Motor neuron (in vitro differentiated cells): Measurements from ENCODE around the gene MYBPC3. TPM values are rescaled to one million over a fixed set of nuclear protein-coding genes. Genes with fewer than 3 reads are reported as not detected.

Source experiments
- ATAC-seq, 8 experiments: fragments of 200-7000 bp; cut with Tn5 transposase; replicated peaks in 6 of 8; 2 replicates each; pipeline ENCODE4 v1.8.0; 2021; ENCODE audit warnings: mild to moderate bottlenecking in 8 of 8, moderate library complexity in 8 of 8
- H3K27ac ChIP-seq, 2 donors: fragments of 250-450 bp; sonication (Bioruptor Pico); 2 replicates each; pipeline ENCODE4 v1.9.0; 2021; ENCODE audit warnings: antibody characterized with exemption in 2 of 2, mild to moderate bottlenecking in 2 of 2, moderate library complexity in 1 of 2
- H3K4me1 ChIP-seq, 2 donors: fragments of 250-450 bp; sonication (Bioruptor Pico); replicated peaks in 1 of 2; 2 replicates each; pipeline ENCODE4 v1.6.1; 2021; ENCODE audit warnings: antibody characterized with exemption in 2 of 2, mild to moderate bottlenecking in 2 of 2, moderate library complexity in 1 of 2
- H3K4me3 ChIP-seq, 5 donors: fragments of 250-450 bp; sonication (Bioruptor Pico); 2 replicates each; pipeline ENCODE4 v1.9.0; 2021; ENCODE audit warnings: antibody characterized with exemption in 5 of 5, mild to moderate bottlenecking in 5 of 5, moderate library complexity in 4 of 5
- WGBS, 10 experiments: fragments of 450-650 bp; shearing (Covaris generic); methylation state at CpG; one replicate each; pipeline ENCODE4 v1.0.0; 2022; 5-methylcytosine and 5-hydroxymethylcytosine counted together
- in situ Hi-C, 9 experiments: fragments of 400-800 bp; cut with MboI; loops; one replicate each; pipeline ENCODE4 v1.15.0; 2021; ENCODE audit warnings: low sequenced_read_pairs in 9 of 9, low pct_unique_long_range_greater_than_20kb in 2 of 9; ENCODE audit not compliant: unreplicated experiment in 9 of 9
- total RNA-seq, 8 experiments: library from RNA; unstranded; fragments of 300-600 nt; gene quantifications; 2 replicates each; pipeline versions ENCODE4 v1.2.3 to v1.2.4, GENCODE V29; 2022

MYBPC3 gene
- total RNA-seq, 8 experiments from 2014 or later, result 0.04 to 0.09 (median 0.05) TPM; not detected in 5

DNA sequence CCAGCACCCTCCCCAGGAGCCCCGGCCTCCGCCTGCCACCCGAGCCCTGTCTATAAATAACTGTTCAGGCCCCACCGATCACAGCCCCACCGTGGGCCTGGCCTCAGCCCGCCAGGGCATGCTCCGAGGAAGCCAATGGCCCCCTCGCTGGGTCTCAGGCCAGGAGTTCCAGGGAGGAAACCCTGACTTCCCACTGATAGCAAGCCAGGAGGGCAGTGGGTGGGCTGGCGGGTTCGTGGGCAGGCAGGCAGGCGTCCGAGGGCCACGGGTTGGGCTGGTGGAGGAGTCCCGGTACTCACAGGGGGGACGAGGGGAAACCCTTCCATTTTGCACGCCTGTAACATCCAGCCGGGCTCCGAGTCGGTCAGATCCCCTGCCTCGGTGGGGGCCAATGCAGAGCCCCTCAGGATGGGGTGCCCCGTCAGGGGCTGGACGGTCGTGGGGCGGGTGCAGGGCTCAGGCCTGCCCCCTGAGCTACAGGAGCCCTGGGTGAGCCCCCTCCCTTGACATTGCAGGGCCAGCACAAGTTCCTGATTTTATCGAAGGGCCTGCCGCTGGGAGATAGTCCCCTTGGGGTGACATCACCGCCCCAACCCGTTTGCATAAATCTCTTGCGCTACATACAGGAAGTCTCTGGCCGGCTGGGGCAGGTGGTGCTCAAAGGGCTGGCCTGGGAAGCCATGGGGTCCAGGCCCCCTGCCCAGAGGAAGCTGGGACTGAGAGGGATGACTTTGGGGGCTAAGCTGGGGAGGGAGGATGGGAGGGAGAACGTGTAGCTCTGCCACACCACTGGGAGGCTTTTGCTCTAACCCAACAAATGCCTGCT, 25.7 kb upstream of the MYBPC3 start, which contains the start of gene SPI1:
TSS of gene SPI1 (minus strand) at position 538 of the 826 bp plus-strand sequence. CDS start at position 344, 194 bp downstream.
- H3K4me1 ChIP-seq, result peaks cover 5 to 8% of the 10 kb centered on the region in 2 donors
- peak in 5 of 8 experiments; percentile 61 to 79 (median 72) for ATAC-seq
- H3K4me3 ChIP-seq, result no peak within 1 kb of the TSS
- WGBS, 10 experiments, result 60 to 68% methylated on average over 3 to 5 of the region's 31 CpGs; no CpG with 5 or more reads in 8 of the 10 experiments
- in situ Hi-C loops, result no loop called here
- no peak within 1 kb of the TSS for H3K27ac ChIP-seq

DNA sequence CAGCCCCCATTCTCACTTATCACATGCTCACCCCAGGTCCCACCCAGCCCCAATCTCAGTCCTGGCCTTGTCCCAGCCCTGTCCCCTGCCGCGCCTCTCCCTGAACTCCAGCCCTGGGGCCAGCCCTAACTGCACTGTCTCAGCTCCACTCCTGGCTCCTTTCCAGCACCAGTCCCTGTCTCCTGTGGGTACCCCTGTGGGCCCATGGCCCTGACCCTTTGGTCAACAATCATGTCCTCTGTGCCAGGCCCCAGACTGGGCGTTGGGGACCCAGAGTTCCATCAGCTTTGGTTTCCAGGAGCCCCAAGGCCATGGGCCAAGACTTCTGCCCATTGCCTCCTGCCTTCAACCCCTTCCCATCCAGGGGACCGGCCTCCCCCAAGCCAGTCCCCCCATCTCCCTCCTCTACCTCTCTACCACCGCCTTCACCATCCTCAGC, 25.1 kb upstream of the MYBPC3 start:
- Histone ChIP-seq H3K27ac (no peak overlapping the region), H3K4me1 (peaks cover 5 to 8% of the 10 kb centered on the region in 2 donors), H3K4me3 (no peak overlapping the region)
- no CpG with 5 or more reads among the region's 5 CpGs for WGBS, 10 experiments
- ATAC-seq, result no peak
- in situ Hi-C loops, result no loop called here

DNA sequence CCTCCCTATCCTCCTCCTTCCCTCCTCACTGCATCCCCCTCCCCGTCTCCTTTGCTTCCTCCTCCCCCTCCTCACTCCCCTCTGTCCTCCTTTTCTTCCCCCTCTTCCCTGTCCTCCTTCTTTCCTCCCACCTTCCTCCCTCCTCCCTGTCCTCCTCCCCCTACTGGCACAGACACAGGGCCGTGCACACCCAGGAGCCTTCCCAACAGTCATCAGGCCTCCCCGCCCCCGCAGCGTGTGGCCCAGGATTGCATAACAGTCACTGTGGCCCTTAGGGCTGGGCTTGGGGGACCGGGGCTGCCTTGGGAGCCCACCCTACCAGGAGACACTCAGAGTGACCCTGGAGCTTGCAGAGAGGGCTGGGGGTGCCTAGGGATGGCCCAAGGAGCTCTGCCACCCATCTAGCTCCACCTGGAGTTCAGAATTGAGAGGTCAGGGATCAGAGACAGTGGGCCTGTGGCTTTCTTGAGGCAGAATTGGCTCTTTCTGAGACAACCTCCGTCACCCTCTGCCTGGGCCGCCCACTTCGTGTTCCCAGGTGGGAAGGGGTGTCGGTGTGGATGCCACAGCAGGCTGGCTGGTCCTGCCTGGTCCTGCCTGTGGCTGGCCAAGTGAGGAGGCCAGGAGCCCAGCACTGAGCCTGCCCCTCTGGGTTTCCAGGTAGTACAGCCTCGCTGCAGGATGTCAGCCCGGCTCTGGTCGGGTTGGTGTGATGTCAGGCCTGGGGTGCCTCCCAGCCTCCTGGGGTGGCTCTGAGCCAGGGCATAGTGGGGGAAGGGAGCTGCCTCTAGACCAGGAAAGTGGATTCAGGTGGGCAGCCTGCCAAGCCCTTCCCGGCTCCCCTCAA, 24.2 kb upstream of the MYBPC3 start:
- no peak overlapping the region for H3K4me3 ChIP-seq
- peak in 2 of 8 experiments; percentile 20 to 55 for ATAC-seq
- in situ Hi-C loops, result no loop called here
- 80 to 100% methylated on average over 1 of the region's 14 CpGs; no CpG with 5 or more reads in 8 of the 10 experiments for WGBS, 10 experiments
- peaks cover 5 to 8% of the 10 kb centered on the region in 2 donors for H3K4me1 ChIP-seq
- H3K27ac ChIP-seq, result no peak overlapping the region

DNA sequence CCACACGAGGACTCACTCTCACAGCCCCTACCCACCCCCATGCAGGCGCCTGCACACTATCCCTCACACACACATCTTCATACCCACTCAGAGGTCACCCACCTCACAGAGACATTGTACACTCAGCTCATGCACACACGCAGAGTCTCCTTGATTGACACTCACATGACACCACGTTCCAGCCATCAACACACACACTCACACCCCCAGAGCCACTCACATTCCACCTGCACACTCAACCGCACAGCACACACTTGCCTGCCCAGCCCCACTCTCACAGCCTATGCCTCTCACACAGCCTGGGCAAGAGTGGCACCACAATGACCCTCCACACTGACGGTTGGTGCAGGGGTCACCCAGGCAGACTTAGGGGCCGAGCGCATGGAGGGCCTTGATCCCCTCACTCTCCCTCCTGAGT, 23.6 kb upstream of the MYBPC3 start:
- ATAC-seq, result no peak
- 40 to 80% (median 75%) methylated on average over 1 to 2 of the region's 8 CpGs; no CpG with 5 or more reads in 7 of the 10 experiments for WGBS, 10 experiments

DNA sequence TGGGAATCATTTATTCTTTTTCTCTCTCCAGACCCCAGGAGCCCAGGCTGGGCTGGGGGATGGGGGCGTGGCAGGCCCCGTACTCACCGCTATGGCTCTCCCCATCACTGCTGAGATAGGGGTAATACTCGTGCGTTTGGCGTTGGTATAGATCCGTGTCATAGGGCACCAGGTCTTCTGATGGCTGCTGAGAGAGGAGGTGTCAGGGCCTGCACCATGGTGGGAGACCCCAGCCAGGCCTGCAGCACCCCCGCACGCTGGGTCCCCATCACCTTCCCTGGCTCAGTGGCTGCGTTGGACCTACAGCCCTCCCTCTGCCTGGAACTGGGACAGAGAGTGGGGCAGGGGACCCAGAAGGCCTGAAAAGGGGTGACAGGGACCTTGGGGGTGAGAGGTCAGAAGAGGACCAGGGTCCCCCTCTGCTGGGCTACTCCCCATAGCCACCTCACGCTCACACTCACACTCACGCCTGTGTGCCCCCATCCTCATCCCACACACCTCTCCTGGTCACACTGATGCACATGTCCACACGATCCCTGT, 23.1 kb upstream of the MYBPC3 start:
- no peak for ATAC-seq
- Histone ChIP-seq H3K4me1 (peaks cover 5 to 8% of the 10 kb centered on the region in 2 donors), H3K4me3 (no peak overlapping the region), H3K27ac (no peak overlapping the region)
- in situ Hi-C loops, result no loop called here
- 20 to 100% (median 88%) methylated on average over 1 to 9 of the region's 13 CpGs; no CpG with 5 or more reads in 2 of the 10 experiments for WGBS, 10 experiments

More for the DNA sequence above, 23.6 kb upstream of the MYBPC3 start:
- Histone ChIP-seq H3K4me3 (no peak overlapping the region), H3K27ac (no peak overlapping the region), H3K4me1 (peaks cover 5 to 8% of the 10 kb centered on the region in 2 donors)
- in situ Hi-C loops, result no loop called here

DNA sequence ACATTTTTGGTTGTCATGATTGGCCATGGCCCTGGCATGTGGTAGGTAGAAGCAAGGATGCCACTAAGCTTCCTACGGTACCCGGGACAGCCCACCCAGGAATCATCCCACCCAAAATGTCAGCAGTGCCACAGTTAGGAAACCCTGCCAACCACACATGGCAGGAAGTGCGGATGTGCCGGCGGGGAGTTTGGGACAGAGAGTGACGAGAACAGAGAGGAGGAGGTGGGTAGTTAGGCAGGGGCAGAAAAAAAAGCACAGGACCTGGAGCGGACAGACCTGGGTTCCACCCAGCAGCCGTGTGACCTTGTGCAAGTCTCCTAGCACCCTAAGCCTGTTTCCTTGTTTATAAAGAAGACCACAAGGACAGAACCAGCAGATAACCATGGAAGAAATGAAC, 22.5 kb upstream of the MYBPC3 start:
- H3K4me3 ChIP-seq, result no peak overlapping the region
- peaks cover 5 to 8% of the 10 kb centered on the region in 2 donors for H3K4me1 ChIP-seq
- 61 to 100% (median 80%) methylated on average over 1 to 5 of the region's 8 CpGs; no CpG with 5 or more reads in 5 of the 10 experiments for WGBS, 10 experiments
- H3K27ac ChIP-seq, result no peak overlapping the region
- in situ Hi-C loops, result no loop called here
- ATAC-seq, result no peak

DNA sequence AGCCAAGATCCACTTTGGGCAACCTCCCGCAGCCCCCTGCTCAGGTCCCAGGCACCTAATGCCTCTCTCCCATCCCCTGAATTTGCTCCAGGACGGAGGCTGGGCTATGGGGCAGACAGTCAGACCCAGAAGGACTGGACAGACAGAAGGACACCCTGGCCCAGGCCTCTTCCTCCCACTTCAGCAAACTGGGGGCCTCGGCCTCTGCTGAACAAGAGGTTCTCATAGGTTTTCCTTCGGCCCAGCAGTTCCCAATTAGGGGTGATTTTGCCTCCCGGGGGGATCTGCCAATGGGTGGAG, 22.2 kb upstream of the MYBPC3 start:
- in situ Hi-C loops, result no loop called here
- H3K27ac ChIP-seq, result no peak overlapping the region
- H3K4me3 ChIP-seq, result no peak overlapping the region
- 40 to 100% (median 83%) methylated on average over 1 to 3 of the region's 5 CpGs; no CpG with 5 or more reads in 7 of the 10 experiments for WGBS, 10 experiments
- peaks cover 5 to 8% of the 10 kb centered on the region in 2 donors for H3K4me1 ChIP-seq
- no peak for ATAC-seq

DNA sequence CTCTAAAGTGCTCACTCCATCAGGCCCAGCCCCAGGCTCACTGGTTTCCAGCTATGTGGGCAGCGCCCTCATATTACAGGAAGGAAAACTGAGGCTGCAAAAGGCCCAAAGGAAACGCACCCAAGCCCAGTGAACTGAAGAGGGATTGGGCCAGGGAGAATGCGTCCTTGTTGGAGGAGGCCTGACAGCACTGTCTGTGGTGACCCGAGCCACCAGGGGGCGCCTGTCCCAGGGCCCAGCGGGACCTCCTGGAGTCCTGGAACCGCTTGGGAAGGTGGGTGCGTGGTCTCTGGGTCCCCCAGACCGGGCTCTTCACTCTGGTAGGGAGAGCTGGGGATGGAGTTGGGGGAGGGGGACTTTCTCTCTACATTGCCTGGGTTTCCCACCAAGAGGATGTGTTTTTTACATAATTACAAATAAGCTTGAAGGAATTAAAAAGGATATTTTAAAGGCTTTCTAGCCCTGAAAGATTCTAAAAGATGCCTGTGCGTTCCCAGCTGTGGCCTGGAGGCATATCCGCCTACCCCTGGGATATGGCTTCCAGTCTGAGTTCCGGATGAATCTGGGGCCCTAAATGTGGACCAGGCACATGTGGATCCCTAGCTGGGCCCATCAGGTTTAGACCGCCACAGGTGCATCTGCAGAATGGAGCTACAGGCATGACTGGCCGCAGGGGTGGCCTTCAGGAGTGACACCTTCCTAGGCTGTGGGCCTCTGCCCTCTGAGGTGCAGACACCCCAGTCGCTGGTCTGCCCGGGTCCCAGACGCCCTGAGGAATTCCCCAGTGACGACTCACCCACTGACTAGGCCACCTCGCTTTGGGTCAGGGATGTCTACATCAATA, 21.6 kb upstream of the MYBPC3 start:
- in situ Hi-C loops, result no loop called here
- Histone ChIP-seq H3K27ac (no peak overlapping the region), H3K4me3 (no peak overlapping the region), H3K4me1 (peaks cover 5 to 8% of the 10 kb centered on the region in 2 donors)
- ATAC-seq, result peak; percentile 70 to 99 (median 86)
- 0 to 83% (median 44%) methylated on average over 1 to 6 of the region's 19 CpGs; no CpG with 5 or more reads in 4 of the 10 experiments for WGBS, 10 experiments

DNA sequence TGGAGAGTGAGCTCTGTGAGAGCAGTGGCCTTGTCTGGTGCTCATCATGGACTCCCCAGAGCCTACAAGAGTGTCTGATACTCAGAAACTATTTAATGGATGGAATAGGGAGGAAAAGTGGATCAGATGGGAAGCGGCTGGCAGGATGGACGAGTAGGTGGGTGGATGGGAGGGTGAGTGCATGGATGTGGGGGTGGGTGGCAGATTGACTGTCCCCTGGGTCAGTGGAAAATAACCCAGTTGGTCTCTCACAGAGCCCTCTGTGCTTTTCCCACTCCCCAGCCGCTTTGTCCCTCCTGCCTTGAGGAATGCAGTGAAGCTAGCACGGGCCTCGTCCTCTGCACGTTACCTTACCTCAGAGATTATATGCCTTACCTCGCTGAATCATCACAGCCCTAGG, 19.9 kb upstream of the MYBPC3 start:
- in situ Hi-C loops, result no loop called here
- Histone ChIP-seq H3K4me3 (no peak overlapping the region), H3K4me1 (no peaks in the 10 kb centered on the region), H3K27ac (no peak overlapping the region)
- no peak for ATAC-seq
- 63 to 100% (median 96%) methylated on average over 1 to 6 of the region's 7 CpGs; no CpG with 5 or more reads in 4 of the 10 experiments for WGBS, 10 experiments

DNA sequence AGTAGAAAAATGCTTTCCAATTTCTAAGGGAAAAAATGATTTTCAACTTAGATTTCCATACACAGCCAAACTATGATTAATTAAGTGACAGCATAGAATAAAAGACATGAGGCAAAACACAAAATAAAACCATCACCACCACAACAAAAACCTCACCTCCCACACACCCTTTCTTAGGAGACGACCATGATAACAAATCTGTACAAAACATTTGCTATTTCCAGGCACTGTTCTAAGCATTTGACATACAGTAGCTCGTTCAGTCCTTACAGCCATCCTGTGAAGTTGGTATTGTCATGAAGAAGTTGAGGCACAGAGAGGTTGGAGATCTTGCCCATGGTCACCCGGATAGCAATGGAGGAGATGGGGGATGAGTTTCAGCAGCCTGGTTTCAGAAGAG, 17.2 kb upstream of the MYBPC3 start:
- no peak for ATAC-seq
- H3K4me1 ChIP-seq, result no peaks in the 10 kb centered on the region
- no peak overlapping the region for H3K27ac ChIP-seq
- H3K4me3 ChIP-seq, result no peak overlapping the region
- 0 to 73% (median 38%) methylated on average over 1 to 3 of the region's 3 CpGs; no CpG with 5 or more reads in 2 of the 10 experiments for WGBS, 10 experiments
- in situ Hi-C loops, result no loop called here

DNA sequence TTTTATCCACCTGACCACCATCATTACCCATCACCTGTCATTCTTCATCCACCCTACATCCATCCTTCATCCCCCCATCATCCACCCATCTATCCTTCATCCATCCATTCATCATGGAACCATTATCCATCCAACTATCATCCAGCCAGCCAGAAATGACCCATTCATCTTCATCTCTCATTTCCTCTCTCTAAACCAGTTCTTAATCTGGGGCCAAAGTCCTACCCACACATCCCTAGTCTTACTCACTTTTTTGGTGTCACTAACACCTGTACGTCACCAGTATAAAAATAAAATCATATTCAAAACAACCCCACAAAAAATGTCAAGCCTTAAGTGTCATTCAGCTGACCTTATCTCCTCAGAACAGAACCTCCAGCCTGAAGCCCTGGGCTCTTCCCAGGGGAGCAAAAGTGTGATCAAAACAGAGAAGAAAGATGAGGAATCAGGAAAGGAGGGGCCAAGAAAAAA, 13.6 kb upstream of the MYBPC3 start:
- no peak for ATAC-seq
- Histone ChIP-seq H3K4me1 (no peaks in the 10 kb centered on the region), H3K27ac (no peak overlapping the region), H3K4me3 (no peak overlapping the region)
- in situ Hi-C loops, result no loop called here
- WGBS, 10 experiments, result 20 to 100% (median 89%) methylated on average over 1 of the region's 1 CpG; no CpG with 5 or more reads in 3 of the 10 experiments

DNA sequence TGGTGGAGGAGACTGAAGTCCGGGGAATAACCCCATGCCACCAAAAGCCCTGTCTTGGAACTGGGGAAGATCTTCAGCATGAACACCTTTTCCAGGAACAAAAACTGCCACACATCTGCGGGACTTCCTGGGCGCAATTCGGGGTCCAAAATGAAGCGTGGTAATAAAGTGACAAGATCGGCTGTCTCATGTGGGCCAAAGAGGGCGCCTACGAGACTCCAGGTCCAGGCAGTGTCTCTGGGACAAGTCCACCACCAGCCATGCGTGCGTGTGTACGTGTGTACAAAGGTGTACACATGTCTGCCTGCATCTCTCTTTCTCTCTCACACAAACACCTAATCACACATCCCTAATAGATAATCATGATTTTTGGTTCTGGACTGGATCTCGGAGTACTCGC, 8.9 kb upstream of the MYBPC3 start:
- no peak overlapping the region for H3K4me3 ChIP-seq
- H3K27ac ChIP-seq, result no peak overlapping the region
- H3K4me1 ChIP-seq, result no peaks in the 10 kb centered on the region
- no peak for ATAC-seq
- in situ Hi-C loops, result no loop called here
- WGBS, 10 experiments, result 57 to 100% (median 89%) methylated on average over 1 to 9 of the region's 13 CpGs; no CpG with 5 or more reads in 2 of the 10 experiments
